HG02970 (cell line): ENCODE data around the gene WDR70.
"Not testable (repeated sequence)": the region's sequence is repeated elsewhere in the genome, so short reads cannot be mapped to it uniquely, and the experiment has no call there.

ENCODE experiments used
- ATAC-seq: cut with Tn5 transposase; IDR thresholded peaks from one replicate; pipeline ENCODE4 v1.9.1; 2021; ENCODE audit warnings: mild to moderate bottlenecking, moderate library complexity, moderate number of reproducible peaks; ENCODE audit not compliant: unreplicated experiment, low FRiP score

WDR70 gene

GRCh38 chr5:37781409-37781808 lies 402.3 kb downstream of the WDR70 start:
- not testable (repeated sequence) for ATAC-seq

- no peak for ATAC-seq
Observed at GRCh38 chr5:37786416-37786815, 407.3 kb downstream of the WDR70 start.

DNA sequence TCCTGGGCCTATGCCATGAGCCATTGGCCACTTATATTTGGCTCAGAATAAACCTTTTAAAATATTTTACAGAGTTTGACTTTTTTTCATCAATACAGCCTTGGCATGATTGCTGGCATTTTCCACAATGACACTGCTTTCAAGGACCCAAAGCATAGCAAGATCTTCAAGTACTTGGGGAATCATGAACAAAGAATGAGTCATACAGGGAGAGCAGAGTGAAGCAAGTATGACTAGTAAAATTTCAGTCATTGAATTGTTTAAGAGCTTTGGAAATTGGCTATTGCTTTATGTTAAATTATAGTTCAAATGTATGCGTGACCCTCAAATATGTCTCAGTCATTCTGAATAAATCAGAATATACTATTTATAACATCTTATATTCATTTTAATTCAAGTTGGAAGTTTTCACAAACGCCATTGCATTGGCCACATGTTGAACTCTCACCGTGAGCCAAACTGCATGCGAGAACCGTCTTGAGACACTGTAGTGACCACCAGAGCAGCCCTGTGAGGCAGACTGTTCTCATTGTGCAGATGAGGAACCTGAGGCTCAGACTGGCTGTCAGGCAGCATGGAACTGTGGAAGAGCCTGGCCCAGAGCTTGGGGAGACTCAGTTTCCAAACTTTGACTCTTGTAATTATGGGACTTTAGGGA lies 407.9 kb downstream of the WDR70 start:
- ATAC-seq = no peak

DNA sequence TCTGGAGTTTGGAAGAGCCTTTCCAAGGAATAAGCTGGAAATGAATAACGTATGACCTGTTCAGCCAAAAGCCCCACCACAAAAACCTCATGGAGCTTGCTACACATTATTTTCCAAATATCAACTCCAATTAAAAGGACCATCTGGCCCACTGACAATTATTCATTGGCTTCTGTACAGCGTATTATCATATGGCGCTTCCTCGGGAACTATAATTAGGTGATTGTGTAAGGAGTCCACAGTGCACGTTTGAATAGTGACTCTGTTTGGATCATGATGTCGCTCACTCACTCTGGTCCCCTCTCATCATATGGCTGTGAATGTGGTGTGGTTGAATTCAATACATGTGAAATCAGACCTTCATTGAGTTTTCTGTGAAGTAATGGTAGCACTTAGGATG lies 408.6 kb downstream of the WDR70 start:
- ATAC-seq = no peak

GRCh38 chr5:37789991-37790390 lies 410.9 kb downstream of the WDR70 start:
- ATAC-seq = no peak

GRCh38 chr5:37791321-37791720 lies 412.2 kb downstream of the WDR70 start:
- no peak for ATAC-seq

DNA sequence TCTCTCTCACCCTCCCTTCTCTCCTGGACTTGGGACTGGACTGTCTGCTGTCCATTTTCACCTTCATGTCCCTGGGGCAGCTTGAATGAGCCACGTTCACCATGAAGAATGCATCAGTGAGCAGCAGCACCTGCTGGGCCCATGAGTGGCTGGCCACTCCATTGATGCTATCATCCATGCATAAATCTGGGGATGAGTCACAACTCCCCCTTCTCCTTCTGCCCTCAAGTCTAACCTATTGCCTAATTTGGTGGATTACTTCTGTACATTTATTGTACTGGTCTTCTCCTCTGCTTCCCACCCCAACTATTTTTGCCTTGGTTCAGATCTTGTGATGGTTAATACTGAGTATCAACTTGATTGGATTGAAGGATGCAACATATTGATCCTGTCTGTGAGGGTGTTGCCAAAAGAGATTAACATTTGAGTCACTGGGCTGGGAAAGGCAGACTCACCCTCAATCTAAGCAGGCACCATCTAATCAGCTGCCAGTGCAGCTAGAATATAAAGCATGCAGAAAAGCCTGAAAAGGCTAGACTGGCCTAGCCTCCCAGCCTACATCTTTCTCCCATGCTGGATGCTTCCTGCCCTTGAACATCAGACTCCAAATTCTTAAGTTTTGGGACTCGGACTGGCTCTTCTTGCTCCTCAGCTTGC lies 414.0 kb downstream of the WDR70 start:
- ATAC-seq = no peak

DNA sequence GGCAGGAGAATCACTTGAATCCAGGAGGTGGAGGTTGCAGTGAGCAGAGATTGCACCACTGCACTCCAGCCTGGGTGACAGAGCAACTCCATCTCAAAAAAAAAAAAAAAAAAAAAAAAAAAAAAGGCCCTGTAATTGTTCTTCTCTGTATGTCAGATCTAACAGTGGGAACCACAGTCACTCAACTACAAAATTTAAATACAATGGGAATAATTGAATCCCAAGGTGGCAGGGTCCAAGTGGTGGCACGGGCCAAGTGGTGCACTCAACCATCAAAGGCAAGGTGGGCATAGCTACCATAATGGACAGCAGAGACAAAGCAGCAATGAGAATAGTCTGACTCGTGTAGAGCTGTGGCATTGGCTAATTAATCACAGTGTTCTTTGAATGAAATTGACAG lies 416.2 kb downstream of the WDR70 start:
- not testable (repeated sequence) for ATAC-seq

- ATAC-seq = not testable (repeated sequence)
Observed at GRCh38 chr5:37796435-37796834, 417.3 kb downstream of the WDR70 start.

DNA sequence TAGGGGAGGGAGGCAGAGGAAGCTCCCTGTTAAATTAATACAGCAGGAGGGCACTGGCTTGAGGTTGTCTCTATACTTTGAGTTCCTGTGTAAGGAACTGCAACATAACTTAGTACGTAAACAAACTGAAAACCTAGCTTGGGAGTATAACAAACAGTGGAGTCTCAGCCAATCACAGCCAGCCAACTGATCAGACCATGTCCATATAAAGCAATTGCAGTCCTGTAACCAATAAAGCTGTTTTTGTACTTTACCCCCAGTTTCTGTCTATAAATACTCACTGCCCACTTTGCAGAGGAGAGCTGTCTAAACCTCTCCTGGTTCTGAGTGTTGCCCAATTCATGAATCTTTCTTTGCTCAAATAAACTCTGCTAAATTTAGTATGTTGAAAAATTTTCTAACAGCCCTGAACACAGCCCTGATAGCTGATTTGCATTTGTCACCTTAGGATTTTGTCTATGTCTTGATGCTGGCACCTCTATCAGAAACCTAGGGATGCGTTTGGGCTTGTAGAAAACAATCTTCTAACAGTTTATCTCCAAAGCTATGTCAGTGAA lies 420.8 kb downstream of the WDR70 start:
- no peak for ATAC-seq

DNA sequence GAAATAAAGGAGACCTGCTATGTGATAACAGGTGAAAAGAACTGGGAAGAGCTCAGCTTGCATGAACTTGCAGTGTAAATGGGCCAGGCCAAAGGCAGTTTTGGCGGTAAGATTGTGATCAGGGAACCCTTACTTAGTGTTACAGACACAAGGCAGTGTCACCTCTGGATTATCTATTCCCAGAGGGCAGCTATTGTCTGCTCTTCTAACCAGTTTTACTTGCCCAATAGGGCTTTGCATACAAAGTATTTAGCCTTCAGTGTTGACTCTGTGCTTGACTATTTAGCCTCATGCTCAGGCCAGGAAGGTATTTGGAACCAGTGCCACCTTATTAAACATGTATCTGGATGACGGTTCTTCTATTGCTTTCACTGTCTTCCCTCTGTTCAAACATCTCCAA lies 422.4 kb downstream of the WDR70 start:
- no peak for ATAC-seq
